Astrocyte (in vitro differentiated cells and primary cell): ENCODE data around the gene COA5.

Experiments
- CTCF ChIP-seq: IDR thresholded peaks from 2 replicates; pipeline ENCODE4 v1.5.1; 2011; ENCODE audit warnings: low read depth, mild to moderate bottlenecking, inconsistent platforms, low read length, moderate library complexity; ENCODE audit not compliant: insufficient read depth
- EZH2 ChIP-seq: IDR thresholded peaks from 2 replicates; pipeline ENCODE4 v1.6.1; 2012; ENCODE audit warnings: mild to moderate bottlenecking, low read length, inconsistent platforms; ENCODE audit not compliant: insufficient read depth

DNA sequence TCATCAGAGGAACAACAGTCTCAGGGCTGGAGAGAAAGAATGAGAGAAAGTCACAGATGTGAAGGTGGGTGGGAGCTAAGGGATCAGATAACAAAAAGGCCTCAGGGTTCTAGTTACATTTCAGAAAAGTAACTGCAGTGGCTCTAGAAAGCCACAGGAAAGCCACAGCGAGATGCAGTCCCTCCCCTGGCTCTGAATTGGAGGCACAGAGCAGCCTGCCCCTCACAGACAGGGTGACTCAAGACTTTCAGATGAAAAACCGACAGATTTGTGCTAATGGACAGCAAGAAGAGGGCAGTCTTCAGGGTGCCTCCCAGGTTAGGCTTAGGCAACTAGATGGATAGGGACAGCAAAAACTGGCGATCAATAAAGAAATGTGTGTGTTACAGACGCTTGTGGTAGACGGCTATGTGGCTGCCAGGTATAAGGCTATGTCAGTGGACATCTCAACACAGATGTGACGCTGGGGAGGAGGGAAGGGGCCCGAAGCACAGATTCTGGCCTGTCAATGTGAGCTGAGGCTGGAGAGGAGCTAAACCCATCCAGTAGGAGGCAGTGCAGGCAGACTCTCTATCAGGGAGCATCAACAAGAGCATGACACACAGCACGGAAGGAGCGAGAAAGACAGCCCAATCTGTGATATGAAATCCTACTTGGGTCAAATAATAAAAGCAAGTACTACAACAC lies 26.2 kb upstream of the COA5 start:
- TF ChIP-seq CTCF (peak; percentile 11), EZH2 (no peak)
